Tongue (tissue), 2 donors: ENCODE measurements around the gene CRACDL. TPM values are rescaled to one million over a fixed set of nuclear protein-coding genes. Genes with fewer than 3 reads are reported as not detected.
"Not testable (repeated sequence)": the region's sequence is repeated elsewhere in the genome, so short reads cannot be mapped to it uniquely, and the experiment has no call there.

Experiments
- DNase-seq: peaks from one replicate; pipeline ENCODE4 v3.0.0-alpha.2; 2015
- total RNA-seq: library from RNA; depleted of rRNA; stranded (reverse); fragments of >200 nt; gene quantifications from one replicate; pipeline ENCODE4 v1.2.3, GENCODE V29; 2014

Gene CRACDL
- total RNA-seq, 1 donor from 2014 or later: 5.7 TPM

DNA sequence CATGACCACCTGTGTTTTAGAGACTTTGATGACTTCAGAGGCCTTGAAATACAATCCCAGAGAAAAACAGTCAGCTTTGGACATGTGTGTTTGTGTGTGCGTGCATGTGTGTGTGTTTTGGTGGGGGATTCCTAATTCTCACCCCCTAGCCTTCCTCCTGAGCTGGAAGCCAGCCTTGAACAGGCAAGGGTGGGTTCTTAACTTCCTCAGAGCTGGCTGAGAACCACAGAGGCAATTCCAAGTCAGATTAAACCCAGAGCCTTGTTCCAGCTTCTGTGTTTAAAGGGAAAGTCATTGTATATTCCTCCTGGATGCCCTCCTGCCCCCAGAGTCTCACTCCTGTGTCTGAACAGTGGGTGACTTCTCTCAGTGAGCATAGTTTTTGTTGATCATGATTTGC lies 159.9 kb downstream of the CRACDL start:
- DNase-seq: peak; percentile 12

GRCh38 chr2:98775146-98775986 lies 160.7 kb downstream of the CRACDL start:
- peak; percentile 38 for DNase-seq

DNA sequence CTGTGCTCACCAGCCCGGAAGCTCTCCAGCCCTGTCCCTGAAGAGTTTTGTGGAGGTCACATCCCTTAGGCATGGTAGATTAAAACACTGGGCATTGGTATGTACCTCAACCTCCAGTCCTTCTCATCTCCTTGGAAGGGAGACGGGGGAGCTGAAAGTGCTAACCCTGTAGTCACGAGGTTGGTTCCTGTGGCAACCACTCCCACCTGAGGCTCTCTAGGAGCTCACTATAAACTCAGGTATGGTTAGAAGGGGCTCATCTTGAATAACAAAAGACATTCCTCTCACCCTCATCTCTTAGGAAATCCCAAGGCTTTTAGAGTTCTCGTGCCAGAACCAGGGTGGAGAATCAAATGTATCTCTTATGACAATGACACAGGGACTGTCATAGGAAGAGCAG lies 162.1 kb downstream of the CRACDL start:
- DNase-seq: no peak

- DNase-seq: no peak
Measured at GRCh38 chr2:98773169-98773568, 162.9 kb downstream of the CRACDL start.

DNA sequence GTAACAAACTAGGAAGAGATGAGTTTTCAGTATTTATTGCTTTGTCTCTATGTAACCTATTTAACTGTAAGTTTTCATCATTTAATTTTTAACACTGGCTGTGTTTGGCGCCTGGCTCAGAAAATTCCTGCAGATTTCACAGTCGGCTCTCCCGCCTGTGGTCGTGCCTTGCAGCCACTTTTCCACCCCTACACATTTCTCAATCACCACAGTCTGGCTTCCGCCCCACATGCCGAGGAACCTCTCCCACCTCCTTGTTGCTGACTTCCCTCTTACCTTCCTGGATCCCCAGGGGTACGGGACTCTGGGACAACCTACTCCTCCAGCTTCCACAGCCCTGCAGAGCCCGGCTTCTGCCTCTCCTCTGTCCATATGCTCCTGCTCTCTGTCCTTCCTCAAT lies 163.5 kb downstream of the CRACDL start:
- DNase-seq: no peak

DNA sequence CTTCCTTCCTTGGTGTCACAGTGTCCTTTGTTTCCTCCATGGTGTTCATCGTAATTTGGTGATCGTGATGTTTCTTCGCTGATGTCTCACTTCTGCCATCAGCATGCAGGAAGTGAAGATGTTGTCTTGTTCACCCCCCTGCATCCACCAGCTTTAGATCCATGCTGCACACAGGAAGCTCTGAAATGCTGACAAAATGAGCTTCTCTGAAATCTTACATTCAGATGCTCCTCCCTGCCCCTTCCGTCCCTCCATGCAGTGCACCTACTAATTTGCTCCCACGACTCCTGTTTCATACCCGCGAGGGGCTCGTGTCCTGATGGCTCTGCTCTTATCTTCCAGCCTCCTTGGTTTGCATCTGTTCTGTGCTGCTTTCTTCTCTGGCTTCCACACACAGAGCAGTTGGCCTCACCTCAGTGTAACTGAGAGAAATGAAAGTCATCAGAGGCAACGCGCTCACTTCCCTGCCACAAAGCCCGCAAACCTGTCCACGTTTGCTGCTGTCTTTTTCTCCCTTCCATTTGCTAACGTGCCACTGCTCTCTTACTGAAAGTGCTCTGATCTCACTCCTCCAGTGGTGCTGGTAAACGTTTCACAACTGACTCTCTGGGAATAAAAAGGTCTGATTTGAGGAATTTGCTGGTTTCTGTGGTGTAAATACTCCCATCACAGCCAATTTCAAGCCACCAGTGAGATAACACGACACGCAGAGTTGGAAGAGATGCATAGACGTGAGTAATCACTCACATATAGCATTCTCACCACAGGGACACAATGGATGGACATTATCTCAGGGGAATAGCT lies 164.1 kb downstream of the CRACDL start:
- no peak for DNase-seq

DNA sequence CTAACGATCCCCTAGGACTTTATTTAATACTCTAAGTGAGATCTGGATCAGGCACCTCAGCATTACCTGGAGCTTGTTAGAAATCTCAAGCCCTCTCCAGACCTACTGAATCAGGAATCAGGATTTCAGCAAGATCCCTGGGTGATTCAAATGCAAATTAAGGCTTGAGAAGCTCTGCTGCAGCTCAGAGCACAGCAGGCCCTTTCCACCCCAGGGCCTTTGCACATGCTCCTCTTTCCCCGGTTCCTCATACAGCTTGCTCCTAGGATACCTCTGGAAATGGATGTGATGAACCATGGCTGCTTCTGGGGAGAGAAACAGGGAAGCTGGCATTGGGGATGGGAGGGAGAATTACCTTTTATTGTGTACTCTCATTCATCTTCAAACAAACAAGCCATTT lies 164.8 kb downstream of the CRACDL start:
- DNase-seq: no peak

DNA sequence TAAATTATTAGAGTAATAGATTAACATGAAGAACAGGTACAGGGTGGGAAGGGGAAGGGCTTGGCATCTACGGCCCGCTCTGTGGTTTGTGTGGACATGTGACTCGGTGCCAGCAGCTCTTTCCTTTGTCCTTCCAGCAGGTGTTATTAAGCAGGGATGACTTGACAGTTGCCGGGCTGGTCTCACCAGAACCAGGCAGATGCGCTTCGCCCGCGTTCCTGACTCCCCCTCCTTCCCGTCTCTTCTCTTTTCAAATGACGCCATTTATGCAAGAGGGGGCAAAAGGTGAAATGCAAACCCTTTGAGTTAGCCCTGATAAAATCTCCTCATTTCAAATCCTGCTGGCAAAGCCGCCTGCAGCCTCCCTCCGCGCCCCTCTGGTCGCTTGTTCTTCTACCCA lies 166.2 kb downstream of the CRACDL start:
- DNase-seq: no peak

- no peak for DNase-seq
Measured at GRCh38 chr2:98769114-98769476, 166.9 kb downstream of the CRACDL start.

- no peak for DNase-seq
Measured at GRCh38 chr2:98768384-98769113, 167.5 kb downstream of the CRACDL start.

DNA sequence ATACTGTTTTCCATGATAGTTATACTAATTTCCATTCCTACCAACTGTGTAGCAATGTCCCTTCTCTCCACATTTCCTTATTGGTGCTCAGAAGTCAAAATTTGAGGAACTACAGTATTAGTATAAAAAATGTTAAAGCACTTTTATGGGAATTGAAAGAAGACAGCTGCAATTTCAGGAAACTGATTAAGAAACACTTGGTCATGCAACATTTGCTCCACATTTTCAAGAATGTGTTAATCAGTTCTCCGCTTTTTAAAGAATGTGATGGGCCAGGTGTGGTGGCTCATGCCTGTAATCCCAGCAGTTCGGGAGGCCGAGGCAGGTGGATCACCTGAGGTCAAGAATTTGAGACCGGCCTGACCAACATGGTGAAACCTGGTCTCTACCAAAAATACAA lies 171.5 kb downstream of the CRACDL start:
- no peak for DNase-seq

DNA sequence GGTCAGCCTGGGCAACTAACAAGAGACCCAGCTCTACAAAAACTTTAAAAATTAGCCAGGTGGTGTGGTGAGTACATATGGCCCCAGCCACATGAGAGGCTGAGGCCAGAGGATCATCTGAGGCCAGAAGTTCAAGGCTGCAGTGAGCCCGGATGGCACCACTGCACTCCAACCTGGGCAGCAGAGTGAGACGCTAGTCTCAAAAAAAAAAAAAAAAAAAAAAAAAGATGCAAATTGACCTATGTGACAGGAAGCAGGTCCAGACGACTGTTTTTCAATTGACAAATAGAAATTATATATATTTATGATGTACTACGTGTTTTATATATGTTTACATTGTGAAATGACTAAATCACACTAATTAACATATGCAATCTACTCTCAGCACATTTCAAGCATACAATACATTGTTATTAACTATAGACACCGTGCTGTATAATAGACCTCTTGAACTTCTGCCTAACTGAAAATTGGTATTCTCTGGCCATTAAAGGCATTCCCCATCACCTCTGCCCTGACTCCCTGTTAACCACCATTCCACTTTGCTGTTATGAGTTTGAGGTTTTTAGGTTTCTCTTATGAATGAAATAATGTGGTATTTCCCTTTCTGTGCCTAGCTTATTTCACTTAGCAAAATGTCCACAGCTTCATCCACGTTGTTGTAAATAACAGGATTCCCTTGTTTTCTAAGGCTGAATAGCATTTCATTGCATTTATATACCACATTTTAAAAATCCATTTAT lies 172.6 kb downstream of the CRACDL start:
- no peak for DNase-seq

GRCh38 chr2:98761909-98762308 lies 174.1 kb downstream of the CRACDL start:
- DNase-seq: no peak

- peak; percentile 54 for DNase-seq
Measured at GRCh38 chr2:98761267-98761781, 174.7 kb downstream of the CRACDL start.

- no peak for DNase-seq
Measured at GRCh38 chr2:98759827-98760625, 176.0 kb downstream of the CRACDL start.

DNA sequence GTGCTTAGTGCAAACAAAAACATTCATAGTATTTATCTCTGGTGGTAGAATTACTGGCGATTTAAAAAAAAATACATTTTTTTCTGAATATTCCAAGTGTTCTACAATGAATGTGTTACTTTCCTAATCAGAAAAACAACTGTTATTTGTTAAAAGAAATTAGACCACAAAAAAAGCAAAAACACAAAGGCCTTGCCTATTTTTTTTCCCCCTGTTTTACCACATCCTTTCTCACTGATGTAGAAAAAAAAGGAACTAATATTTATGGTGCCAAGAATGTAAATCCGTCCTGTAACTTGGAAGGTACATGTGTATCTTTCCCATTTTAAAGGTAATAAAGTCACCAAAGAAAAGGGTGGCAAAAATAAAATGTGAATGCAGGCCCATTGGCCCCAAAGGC lies 176.7 kb downstream of the CRACDL start:
- DNase-seq: no peak

GRCh38 chr2:98757904-98758421 lies 178.1 kb downstream of the CRACDL start:
- peak; percentile 74 for DNase-seq

DNA sequence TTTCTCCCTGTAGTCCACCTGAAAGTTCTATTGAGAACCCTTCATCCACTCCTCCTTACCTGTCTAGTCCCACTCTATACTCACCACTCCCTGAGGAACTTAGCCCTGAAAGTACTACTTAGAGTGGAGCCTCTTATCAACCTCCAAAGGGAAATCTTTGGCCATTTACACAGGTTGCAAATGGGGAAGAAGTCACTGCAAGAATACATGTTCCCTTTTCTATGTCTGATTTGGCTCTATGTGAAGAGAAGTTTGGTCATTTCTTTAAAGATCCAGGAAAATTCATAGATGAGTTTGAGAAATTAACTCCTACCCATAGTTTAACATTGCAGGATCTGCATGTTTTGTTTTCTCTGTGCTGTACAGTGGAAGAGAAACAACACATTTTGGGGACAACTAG lies 182.2 kb downstream of the CRACDL start:
- DNase-seq: no peak

GRCh38 chr2:98752711-98753110 lies 183.3 kb downstream of the CRACDL start:
- not testable (repeated sequence) for DNase-seq

DNA sequence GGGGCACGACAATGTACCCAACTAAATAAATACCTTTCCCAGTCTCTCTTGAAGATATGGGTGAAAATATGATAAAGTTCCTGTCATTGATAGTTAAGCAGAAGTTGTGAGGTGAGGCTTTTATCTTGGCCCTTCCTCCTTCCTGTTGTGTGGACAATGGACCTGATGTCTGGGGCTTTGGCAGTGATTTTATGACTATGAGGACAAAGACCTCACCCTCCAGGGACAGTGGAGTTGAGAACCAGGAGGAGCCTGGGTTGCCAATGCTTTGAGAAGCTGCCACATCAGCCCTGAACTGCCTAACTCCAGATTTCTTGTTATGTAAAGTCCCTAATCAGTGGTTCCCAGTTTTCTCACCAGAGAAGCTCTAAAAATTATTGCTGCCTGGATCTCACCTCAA lies 184.3 kb downstream of the CRACDL start:
- no peak for DNase-seq
